ENCODE data around the gene NPVF.
A peak's percentile ranks its signal among the peaks of the same experiment; 100 is the strongest.

NPVF gene

GRCh38 chr7:25228386-25228785 lies at the start of gene NPVF:
NPVF (minus strand) TSS chr7:25228486; CDS start chr7:25228439, 47 bp downstream.
- H2AFZ ChIP-seq (ENCODE audit: low read depth, low read length, severe bottlenecking): no peak within 1 kb of the TSS
- H3K9me3 ChIP-seq (ENCODE audit: insufficient read depth, low read length): no peaks in the 10 kb centered on the region
- no peaks in the 10 kb centered on the region for H4K20me1 ChIP-seq (ENCODE audit: low read depth, low read length)
- TF ChIP-seq EZH2phosphoT487 (conservative IDR thresholded peaks at IDR 0.05; ENCODE audit: low read length) (no peak), CTCF (IDR thresholded peaks at IDR 0.05; ENCODE audit: insufficient read depth, low read length, poor library complexity, severe bottlenecking) (no peak)
- no peak within 1 kb of the TSS for H3K27ac ChIP-seq (ENCODE audit: low read depth, low read length)
- no peaks in the 10 kb centered on the region for H3F3A ChIP-seq (ENCODE audit: insufficient read depth)
- H3K4me3 ChIP-seq (ENCODE audit: insufficient read depth, low read length, poor library complexity, severe bottlenecking): no peak within 1 kb of the TSS
- H3K79me2 ChIP-seq (ENCODE audit: insufficient read depth, low read length): no peaks in the 10 kb centered on the region
- H3K9ac ChIP-seq (ENCODE audit: low read length): no peak within 1 kb of the TSS
- no peaks in the 10 kb centered on the region for H3K36me3 ChIP-seq (ENCODE audit: low read length)
- H3K9me2 ChIP-seq (replicated peaks; ENCODE audit: insufficient read depth, low read length): no peaks in the 10 kb centered on the region
- H3K4me2 ChIP-seq (ENCODE audit: low read depth, low read length, poor library complexity, severe bottlenecking): no peak within 1 kb of the TSS
- H3K27me3 ChIP-seq (ENCODE audit: low read length): peaks cover 4% of the 10 kb centered on the region; the same call in 1 of the 2 replicates

- Histone ChIP-seq H3K9me3 (ENCODE audit: insufficient read depth, low read length) (no peaks in the 10 kb centered on the region), H3K4me2 (ENCODE audit: low read depth, low read length, poor library complexity, severe bottlenecking) (no peak overlapping the region), H3K36me3 (ENCODE audit: low read length) (no peaks in the 10 kb centered on the region), H4K20me1 (ENCODE audit: low read depth, low read length) (no peaks in the 10 kb centered on the region), H3K9me2 (replicated peaks; ENCODE audit: insufficient read depth, low read length) (no peaks in the 10 kb centered on the region), H3K27me3 (ENCODE audit: low read length) (no peaks in the 10 kb centered on the region), H3F3A (ENCODE audit: insufficient read depth) (no peaks in the 10 kb centered on the region), H3K27ac (ENCODE audit: low read depth, low read length) (no peak overlapping the region), H2AFZ (ENCODE audit: low read depth, low read length, severe bottlenecking) (peak overlapping the region; percentile 25), H3K9ac (ENCODE audit: low read length) (no peak overlapping the region), H3K4me3 (ENCODE audit: insufficient read depth, low read length, poor library complexity, severe bottlenecking) (no peak overlapping the region), H3K79me2 (ENCODE audit: insufficient read depth, low read length) (no peaks in the 10 kb centered on the region)
- TF ChIP-seq EZH2phosphoT487 (conservative IDR thresholded peaks at IDR 0.05; ENCODE audit: low read length): no peak
- no peak for TF ChIP-seq CTCF (IDR thresholded peaks at IDR 0.05; ENCODE audit: insufficient read depth, low read length, poor library complexity, severe bottlenecking)
Observed at GRCh38 chr7:25272265-25272664, 44.0 kb upstream of the NPVF start.

GRCh38 chr7:25263337-25263736 lies 35.1 kb upstream of the NPVF start:
- Histone ChIP-seq H3K27me3 (ENCODE audit: low read length) (no peaks in the 10 kb centered on the region), H4K20me1 (ENCODE audit: low read depth, low read length) (no peaks in the 10 kb centered on the region), H3K4me2 (ENCODE audit: low read depth, low read length, poor library complexity, severe bottlenecking) (no peak overlapping the region), H3K9ac (ENCODE audit: low read length) (no peak overlapping the region), H3K9me3 (ENCODE audit: insufficient read depth, low read length) (no peaks in the 10 kb centered on the region), H3K36me3 (ENCODE audit: low read length) (no peaks in the 10 kb centered on the region), H2AFZ (ENCODE audit: low read depth, low read length, severe bottlenecking) (no peak overlapping the region), H3K27ac (ENCODE audit: low read depth, low read length) (no peak overlapping the region), H3K79me2 (ENCODE audit: insufficient read depth, low read length) (no peaks in the 10 kb centered on the region), H3K9me2 (replicated peaks; ENCODE audit: insufficient read depth, low read length) (no peaks in the 10 kb centered on the region), H3F3A (ENCODE audit: insufficient read depth) (no peaks in the 10 kb centered on the region), H3K4me3 (ENCODE audit: insufficient read depth, low read length, poor library complexity, severe bottlenecking) (no peak overlapping the region)
- no peak for TF ChIP-seq EZH2phosphoT487 (conservative IDR thresholded peaks at IDR 0.05; ENCODE audit: low read length)
- no peak for TF ChIP-seq CTCF (IDR thresholded peaks at IDR 0.05; ENCODE audit: insufficient read depth, low read length, poor library complexity, severe bottlenecking)

All from SU-DHL-6 (cell line).